ENCODE results near the gene CEBPE. TPM values are rescaled to one million over a fixed set of nuclear protein-coding genes. Genes with fewer than 3 reads are reported as not detected.

CEBPE gene
- total RNA-seq, 2 experiments from 2014 or later, result 0.19 to 0.34 TPM

DNA sequence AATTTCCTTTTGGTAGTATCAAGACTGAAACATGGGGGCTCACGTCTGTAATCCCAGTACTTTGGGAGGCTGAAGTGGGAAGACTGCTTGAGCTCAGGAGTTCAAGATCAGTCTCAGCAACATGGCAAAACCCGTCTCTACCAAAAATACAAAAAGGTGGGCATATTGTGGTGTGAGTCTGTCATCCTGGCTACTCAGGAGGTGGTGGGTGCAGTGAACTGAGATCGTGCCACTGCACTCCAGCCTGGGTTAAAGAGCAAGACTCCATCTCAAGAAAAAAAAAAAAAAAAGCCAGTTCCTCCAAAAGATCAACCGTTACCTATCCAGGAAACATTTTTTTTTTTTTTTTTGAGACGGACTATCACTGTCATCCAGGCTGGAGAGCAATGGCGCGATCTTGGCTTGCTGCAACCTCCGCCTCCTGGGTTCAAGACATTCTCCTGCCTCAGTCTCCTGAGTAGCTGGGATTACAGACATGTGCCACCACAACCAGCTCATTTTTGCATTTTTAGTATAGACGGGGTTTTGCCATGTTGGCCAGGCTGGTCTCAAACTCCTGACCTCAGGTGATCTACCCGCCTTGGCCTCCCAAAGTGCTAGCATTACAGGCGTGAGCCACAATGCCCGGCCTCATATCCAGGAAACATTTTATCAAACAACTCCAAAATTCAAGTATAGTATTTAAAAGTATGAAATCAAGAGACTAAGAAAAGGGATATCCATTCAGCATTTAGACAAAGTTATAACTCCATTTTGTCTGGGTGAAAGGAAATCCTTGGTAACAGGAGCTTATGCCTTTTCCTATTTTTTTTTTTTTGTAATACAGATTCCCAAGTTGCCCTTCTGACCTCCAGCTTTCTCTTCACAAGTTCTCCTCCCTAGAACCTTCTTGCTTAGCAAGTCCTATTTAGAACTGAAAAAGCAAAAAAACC lies 27.5 kb downstream of the CEBPE start:
- intact Hi-C loops (cut with DNase I, micrococcal nuclease), result loop anchor here (10.0 kb wide), 4 partner anchors 193 to 1827 kb away; partner anchors contain the start of genes DCAF11 (in 1 of the 2), EMC9 (in 1 of the 2), HNRNPC (in 1 of the 2) and HOMEZ (in 1 of the 2)
- H3K36me3 Mint-ChIP-seq (ENCODE audit: low read depth), result peaks cover 48% of the 10 kb centered on the region

DNA sequence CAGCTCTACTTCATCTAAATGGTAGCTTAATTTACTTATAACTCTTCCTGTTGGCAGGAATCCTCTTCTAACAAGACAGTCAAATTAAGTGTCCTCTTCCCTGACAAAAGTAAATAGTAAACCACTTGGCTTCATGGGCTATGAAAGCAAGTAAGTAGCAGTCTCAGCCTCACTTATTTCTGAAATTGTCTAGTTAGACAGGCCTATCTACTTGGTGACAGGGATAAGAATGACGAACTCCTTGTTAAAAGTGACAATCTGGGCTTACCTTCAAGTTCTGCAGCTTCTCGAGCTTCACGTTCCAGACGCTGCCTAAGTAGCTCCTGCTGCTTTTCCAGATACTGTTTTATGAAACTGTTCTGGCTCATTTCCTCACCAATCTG lies 28.8 kb downstream of the CEBPE start:
- DNase-seq (no peak), ATAC-seq (no peak)
- ChIA-PET POLR2A (interaction anchor here (1.1 kb wide), 1 partner anchor 13 kb away, joined by 3 read pairs; no protein-coding TSS in a partner anchor), CTCF (interaction anchor here (0.6 to 4.4 kb wide), 8 partner anchors 9 to 104 kb away, joined by 3 to 36 read pairs (median 4); no protein-coding TSS in a partner anchor)
- H3K36me3 Mint-ChIP-seq (ENCODE audit: low read depth), result peaks cover 58% of the 10 kb centered on the region
- no peak overlapping the region for H3K4me3 Mint-ChIP-seq
- H3K9me3 Mint-ChIP-seq (ENCODE audit: low read depth), result no peaks in the 10 kb centered on the region
- peak overlapping the region; percentile 6 for H3K27ac Mint-ChIP-seq
- H3K4me1 Mint-ChIP-seq, result peaks cover 39% of the 10 kb centered on the region
- H3K27me3 Mint-ChIP-seq, result no peaks in the 10 kb centered on the region
- intact Hi-C loops (cut with DNase I, micrococcal nuclease), result loop anchor here (10.0 kb wide), 4 partner anchors 195 to 1825 kb away; partner anchors contain the start of genes DCAF11 (in 1 of the 2), EMC9 (in 1 of the 2), HNRNPC (in 1 of the 2) and HOMEZ (in 1 of the 2)

More for the DNA sequence above, 27.5 kb downstream of the CEBPE start:
- ATAC-seq, result no peak
- no peak for DNase-seq
- Mint-ChIP-seq H3K27me3 (no peaks in the 10 kb centered on the region), H3K27ac (peak overlapping the region; percentile 56), H3K4me3 (peak overlapping the region; percentile 37), H3K4me1 (peaks cover 28% of the 10 kb centered on the region), H3K9me3 (ENCODE audit: low read depth) (no peaks in the 10 kb centered on the region)
- POLR2A ChIA-PET, result interaction anchor here (0.6 to 0.8 kb wide), 3 partner anchors 20 to 1907 kb away, joined by 3 read pairs; no protein-coding TSS in a partner anchor
- CTCF ChIA-PET, result interaction anchor here (0.7 to 4.4 kb wide), 13 partner anchors 12 to 184 kb away, joined by 3 to 36 read pairs (median 6); partner anchors contain the start of gene CDH24

GRCh38 chr14:23089498-23090253 lies 29.4 kb downstream of the CEBPE start:
- H3K4me3 Mint-ChIP-seq, result no peak overlapping the region
- no peak for DNase-seq
- H3K27ac Mint-ChIP-seq, result peak overlapping the region; percentile 62
- intact Hi-C loops (cut with DNase I, micrococcal nuclease), result loop anchor here (10.0 kb wide), 4 partner anchors 195 to 1825 kb away; partner anchors contain the start of genes DCAF11 (in 1 of the 2), EMC9 (in 1 of the 2), HNRNPC (in 1 of the 2) and HOMEZ (in 1 of the 2)
- H3K36me3 Mint-ChIP-seq (ENCODE audit: low read depth), result peaks cover 63% of the 10 kb centered on the region
- no peak for ATAC-seq
- H3K9me3 Mint-ChIP-seq (ENCODE audit: low read depth), result no peaks in the 10 kb centered on the region
- peaks cover 45% of the 10 kb centered on the region for H3K4me1 Mint-ChIP-seq
- ChIA-PET CTCF (interaction anchor here (0.6 to 4.4 kb wide), 9 partner anchors 10 to 118 kb away, joined by 3 to 36 read pairs (median 4); no protein-coding TSS in a partner anchor), POLR2A (interaction anchor here (0.6 to 1.1 kb wide), 2 partner anchors 12 to 27 kb away, joined by 3 read pairs; no protein-coding TSS in a partner anchor)
- H3K27me3 Mint-ChIP-seq, result no peaks in the 10 kb centered on the region

DNA sequence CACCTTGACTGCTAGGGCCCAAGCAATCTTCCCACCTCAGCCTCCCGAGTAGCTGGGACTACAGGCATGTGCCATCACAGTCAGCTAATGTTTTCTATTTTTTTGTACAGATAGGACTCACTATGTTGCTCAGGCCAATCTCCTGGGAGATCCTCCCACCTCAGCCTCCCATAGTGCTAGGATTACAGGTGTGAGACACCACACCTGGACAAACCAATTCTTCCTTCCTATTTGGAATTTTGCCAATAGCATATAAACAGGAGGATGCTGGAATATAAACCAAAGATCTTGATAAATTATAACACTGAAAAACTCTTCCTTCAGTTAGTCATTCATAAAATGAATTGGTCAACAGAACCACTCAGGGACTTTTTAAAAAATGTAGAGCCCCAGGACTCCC lies 32.5 kb downstream of the CEBPE start:
- DNase-seq (no peak), ATAC-seq (no peak)
- POLR2A ChIA-PET, result interaction anchor here (1.0 to 1.9 kb wide), 4 partner anchors 8 to 18 kb away, joined by 3 to 16 read pairs (median 3); partner anchors contain the start of genes ACIN1 and C14orf119
- Mint-ChIP-seq H3K27me3 (no peaks in the 10 kb centered on the region), H3K36me3 (ENCODE audit: low read depth) (peaks cover 59% of the 10 kb centered on the region), H3K4me3 (no peak overlapping the region), H3K4me1 (peaks cover 47% of the 10 kb centered on the region), H3K27ac (no peak overlapping the region), H3K9me3 (ENCODE audit: low read depth) (no peaks in the 10 kb centered on the region)
- intact Hi-C loops (cut with DNase I, micrococcal nuclease), result no loop called here
- CTCF ChIA-PET, result interaction anchor here (0.9 to 3.7 kb wide), 11 partner anchors 8 to 516 kb away, joined by 3 to 16 read pairs (median 4); partner anchors contain the start of genes ACIN1, C14orf119 and HOMEZ

- Mint-ChIP-seq H3K4me3 (peak overlapping the region; percentile 22), H3K36me3 (ENCODE audit: low read depth) (peaks cover 64% of the 10 kb centered on the region), H3K27ac (peak overlapping the region; percentile 86), H3K9me3 (ENCODE audit: low read depth) (no peaks in the 10 kb centered on the region), H3K4me1 (peaks cover 45% of the 10 kb centered on the region), H3K27me3 (no peaks in the 10 kb centered on the region)
- DNase-seq (no peak), ATAC-seq (peak; percentile 90)
- intact Hi-C loops (cut with DNase I, micrococcal nuclease), result no loop called here
- CTCF ChIA-PET, result interaction anchor here (0.6 to 3.7 kb wide), 18 partner anchors 9 to 1236 kb away, joined by 3 to 16 read pairs (median 4); partner anchors contain the start of genes ACIN1, C14orf119, HOMEZ and PPP1R3E
- POLR2A ChIA-PET, result interaction anchor here (0.6 to 1.9 kb wide), 9 partner anchors 8 to 979 kb away, joined by 3 to 16 read pairs (median 3); partner anchors contain the start of genes ACIN1, C14orf119 and PABPN1
Observed at GRCh38 chr14:23085458-23085857, 33.6 kb downstream of the CEBPE start.

DNA sequence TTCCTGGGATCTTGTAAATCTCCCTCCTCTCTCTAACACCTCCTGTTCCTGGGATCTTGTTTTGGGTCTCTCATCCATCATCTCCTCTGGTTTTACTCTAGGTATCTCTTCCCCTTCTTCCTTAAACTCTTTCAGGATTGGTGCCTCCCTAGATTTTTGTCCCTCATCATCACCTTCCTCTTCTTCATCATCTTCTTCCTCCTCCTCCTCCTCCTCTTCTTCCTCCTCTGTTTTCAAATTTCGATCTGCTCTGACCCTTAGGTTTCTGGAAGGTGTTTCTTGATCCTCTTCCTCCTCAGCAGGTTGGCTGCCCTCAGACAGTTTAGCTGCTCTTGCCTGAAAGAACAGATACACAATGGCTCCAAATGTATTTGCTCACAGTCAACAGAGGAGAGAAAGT lies 38.6 kb downstream of the CEBPE start:
- no peaks in the 10 kb centered on the region for H3K9me3 Mint-ChIP-seq (ENCODE audit: low read depth)
- H3K36me3 Mint-ChIP-seq (ENCODE audit: low read depth), result peaks cover 58% of the 10 kb centered on the region
- POLR2A ChIA-PET, result no interaction called here
- intact Hi-C loops (cut with DNase I, micrococcal nuclease), result no loop called here
- no peaks in the 10 kb centered on the region for H3K27me3 Mint-ChIP-seq
- H3K4me3 Mint-ChIP-seq, result no peak overlapping the region
- no peak for DNase-seq
- no peak for ATAC-seq
- H3K4me1 Mint-ChIP-seq, result peaks cover 10% of the 10 kb centered on the region
- H3K27ac Mint-ChIP-seq, result peak overlapping the region; percentile 58
- CTCF ChIA-PET, result interaction anchor here (0.7 to 3.6 kb wide), 6 partner anchors 9 to 98 kb away, joined by 3 to 24 read pairs (median 6); partner anchors contain the start of gene AJUBA

- H3K27ac Mint-ChIP-seq, result peak overlapping the region; percentile 58
- intact Hi-C loops (cut with DNase I, micrococcal nuclease), result no loop called here
- DNase-seq, result no peak
- no peaks in the 10 kb centered on the region for H3K9me3 Mint-ChIP-seq (ENCODE audit: low read depth)
- H3K4me1 Mint-ChIP-seq, result peaks cover 3% of the 10 kb centered on the region
- ChIA-PET POLR2A (no interaction called here), CTCF (interaction anchor here (1.0 to 4.2 kb wide), 4 partner anchors 11 to 41 kb away, joined by 3 to 58 read pairs (median 14); partner anchors contain the start of genes ACIN1 and C14orf119)
- no peak for ATAC-seq
- peaks cover 56% of the 10 kb centered on the region for H3K36me3 Mint-ChIP-seq (ENCODE audit: low read depth)
- no peaks in the 10 kb centered on the region for H3K27me3 Mint-ChIP-seq
- no peak overlapping the region for H3K4me3 Mint-ChIP-seq
Observed at GRCh38 chr14:23079716-23080115, 39.3 kb downstream of the CEBPE start.

DNA sequence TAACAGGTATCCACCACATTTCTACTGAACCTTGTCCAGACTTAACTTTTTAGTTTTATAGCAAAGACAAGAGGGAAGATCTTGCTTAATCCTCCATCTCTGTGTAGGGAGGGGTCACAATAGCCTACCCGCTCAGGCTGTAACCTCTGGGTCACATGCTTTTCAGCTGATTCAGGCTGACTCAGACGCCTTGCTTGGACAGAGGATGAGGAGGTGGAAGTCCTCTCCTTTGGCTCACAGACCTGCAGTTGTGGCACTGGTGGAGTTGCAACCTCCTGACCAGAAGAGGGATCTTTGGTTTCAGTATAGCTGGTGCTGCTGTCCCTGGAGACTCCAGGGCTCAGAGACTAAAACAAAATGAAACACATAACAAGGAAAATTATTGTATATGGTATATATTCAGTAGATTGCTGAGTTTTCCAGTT lies 40.4 kb downstream of the CEBPE start:
- H3K27ac Mint-ChIP-seq, result peak overlapping the region; percentile 31
- H3K27me3 Mint-ChIP-seq, result no peaks in the 10 kb centered on the region
- ChIA-PET CTCF (interaction anchor here (1.0 to 4.8 kb wide), 12 partner anchors 11 to 108 kb away, joined by 3 to 58 read pairs (median 16); partner anchors contain the start of genes ACIN1, C14orf119, CDH24 and CEBPE), POLR2A (interaction anchor here (0.7 kb wide), 1 partner anchor 16 kb away, joined by 4 read pairs; the partner anchor contains the start of gene ACIN1)
- H3K4me3 Mint-ChIP-seq, result no peak overlapping the region
- peaks cover 54% of the 10 kb centered on the region for H3K36me3 Mint-ChIP-seq (ENCODE audit: low read depth)
- intact Hi-C loops (cut with DNase I, micrococcal nuclease), result no loop called here
- DNase-seq, result no peak
- peak; percentile 47 for ATAC-seq
- no peaks in the 10 kb centered on the region for H3K9me3 Mint-ChIP-seq (ENCODE audit: low read depth)
- H3K4me1 Mint-ChIP-seq, result no peaks in the 10 kb centered on the region

GRCh38 chr14:23077962-23078361 lies 41.1 kb downstream of the CEBPE start:
- intact Hi-C loops (cut with DNase I, micrococcal nuclease), result loop anchor here in 1 of 2 experiments (1.0 kb wide), 1 partner anchor 31 kb away; no protein-coding TSS in a partner anchor
- H3K36me3 Mint-ChIP-seq (ENCODE audit: low read depth), result peaks cover 49% of the 10 kb centered on the region

More at GRCh38 chr14:23077962-23078361, 41.1 kb downstream of the CEBPE start:
- ChIA-PET CTCF (interaction anchor here (0.9 to 4.8 kb wide), 20 partner anchors 11 to 123 kb away, joined by 3 to 58 read pairs (median 11); partner anchors contain the start of genes ACIN1, C14orf119, CDH24 and CEBPE), POLR2A (interaction anchor here (0.7 kb wide), 1 partner anchor 12 kb away, joined by 3 read pairs; no protein-coding TSS in a partner anchor)
- Mint-ChIP-seq H3K27ac (peak overlapping the region; percentile 42), H3K4me1 (no peaks in the 10 kb centered on the region), H3K4me3 (no peak overlapping the region), H3K27me3 (no peaks in the 10 kb centered on the region), H3K9me3 (ENCODE audit: low read depth) (no peaks in the 10 kb centered on the region)
- no peak for DNase-seq
- ATAC-seq, result peak; percentile 26
